ENCODE data around the gene NDUFS2.
"Not testable (repeated sequence)": the region's sequence is repeated elsewhere in the genome, so short reads cannot be mapped to it uniquely, and the experiment has no call there.

NDUFS2 gene

DNA sequence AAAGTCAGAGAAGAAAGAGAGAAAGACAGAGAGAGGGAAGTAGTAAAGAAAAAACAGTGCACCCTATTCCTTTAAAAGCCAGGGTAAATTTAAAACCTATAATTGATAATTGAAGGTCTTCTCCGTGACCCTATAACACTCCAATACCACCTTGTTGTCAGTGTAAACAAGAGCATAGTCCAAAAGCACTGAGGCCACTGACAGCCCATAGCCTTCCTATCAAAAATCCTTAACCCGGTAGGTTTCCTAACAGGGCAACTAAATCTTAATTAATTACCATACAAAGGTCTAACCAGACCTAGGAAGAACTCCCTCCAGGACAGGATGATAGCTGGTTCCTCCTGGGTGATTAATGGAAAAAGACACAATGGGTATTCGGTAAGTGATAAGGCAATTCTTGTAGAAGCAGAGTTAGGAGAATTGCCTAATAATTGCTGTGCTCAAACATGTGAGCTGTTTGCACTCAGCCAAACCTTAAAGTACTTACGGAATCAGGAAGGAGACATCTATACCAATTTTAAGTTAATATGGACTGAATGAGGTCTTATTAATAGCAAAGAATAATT lies 53.9 kb downstream of the NDUFS2 start:
- DNase-seq, result not testable (repeated sequence)

DNA sequence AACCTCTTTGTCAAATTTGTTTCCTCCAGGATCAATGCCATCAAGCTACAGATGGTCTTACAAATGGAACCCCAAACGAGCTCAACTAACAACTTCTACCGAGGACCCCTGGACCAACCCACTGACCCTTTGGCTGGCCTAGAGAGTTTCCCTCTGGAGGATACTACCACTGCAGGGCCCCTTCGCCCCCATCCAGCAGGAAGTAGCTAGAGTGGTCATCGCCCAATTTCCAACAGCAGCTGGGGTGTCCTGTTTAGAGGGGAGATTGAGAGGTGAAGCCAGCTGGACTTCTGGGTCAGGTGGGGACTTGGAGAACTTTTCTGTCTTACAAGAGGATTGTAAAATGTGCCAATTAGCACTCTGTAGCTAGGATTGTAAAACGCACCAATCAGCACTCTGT lies 54.9 kb downstream of the NDUFS2 start:
- DNase-seq, result not testable (repeated sequence)

DNA sequence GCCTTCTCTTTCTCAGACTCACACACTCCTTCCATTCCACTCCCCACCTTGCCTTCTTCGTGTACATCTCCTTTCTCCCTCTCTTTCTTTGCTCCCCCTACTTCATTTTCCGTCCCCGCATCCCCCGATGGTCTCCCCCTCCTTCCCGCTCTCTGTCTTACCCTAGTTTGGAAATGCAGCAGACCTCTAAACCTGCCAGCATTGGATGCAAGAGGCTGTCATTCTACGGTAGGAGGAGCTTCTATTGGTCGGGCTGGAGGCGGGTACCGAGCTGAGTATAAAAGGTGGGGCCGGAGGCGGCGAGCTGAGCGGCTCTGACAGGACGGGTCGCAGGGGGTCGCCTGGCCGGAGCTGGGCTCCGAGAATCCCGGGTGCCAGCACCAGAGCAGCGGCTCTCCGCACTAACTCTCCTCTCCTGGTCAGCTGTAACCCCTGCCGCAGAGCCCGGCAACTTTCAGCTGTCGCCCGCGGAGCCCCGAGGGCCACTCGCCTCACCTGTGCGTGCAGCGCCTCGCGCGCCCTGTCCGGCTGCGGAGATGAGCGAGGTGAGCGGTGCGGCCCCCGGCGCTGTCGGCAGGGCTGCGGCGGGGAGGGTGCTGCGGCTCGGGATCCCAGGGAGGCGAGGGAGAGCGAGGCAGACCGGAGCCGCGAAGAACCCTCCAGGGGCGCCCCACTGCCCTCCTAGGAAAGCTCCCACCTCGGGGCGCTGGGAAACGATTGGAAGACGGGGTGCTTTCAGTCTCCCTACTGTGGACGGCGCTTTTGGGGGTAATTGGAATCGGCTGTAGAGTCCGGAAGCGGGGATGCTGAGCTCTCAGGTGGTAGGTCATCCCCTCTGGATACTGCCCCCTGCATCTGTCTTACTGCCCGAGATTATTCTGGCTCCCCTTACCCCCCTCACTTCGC lies 56.5 kb downstream of the NDUFS2 start, which contains the start of gene PCP4L1:
Gene PCP4L1, plus strand, starts transcription at position 307 of the 906 bp plus-strand sequence. Its CDS starts 230 bp downstream, at position 537.
- peak; percentile 32 for DNase-seq

DNA sequence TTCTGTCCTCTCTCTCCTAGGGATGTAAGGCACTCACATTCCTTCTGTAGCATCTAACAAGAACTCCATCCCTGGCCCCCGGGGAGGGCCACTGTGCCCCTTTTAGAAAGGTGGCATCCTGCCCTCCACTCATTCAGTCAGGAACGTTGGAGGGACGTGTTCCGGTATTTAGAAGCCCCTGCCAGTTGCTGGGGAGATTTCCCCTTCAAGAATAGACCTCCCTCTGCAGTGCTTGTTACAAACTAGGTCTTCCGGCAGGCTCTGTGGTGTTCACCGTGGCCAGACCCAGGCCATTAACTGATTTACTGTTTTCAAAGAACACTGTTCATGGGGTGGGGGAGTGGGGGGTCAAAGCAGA lies 57.2 kb downstream of the NDUFS2 start:
- DNase-seq, result no peak

DNA sequence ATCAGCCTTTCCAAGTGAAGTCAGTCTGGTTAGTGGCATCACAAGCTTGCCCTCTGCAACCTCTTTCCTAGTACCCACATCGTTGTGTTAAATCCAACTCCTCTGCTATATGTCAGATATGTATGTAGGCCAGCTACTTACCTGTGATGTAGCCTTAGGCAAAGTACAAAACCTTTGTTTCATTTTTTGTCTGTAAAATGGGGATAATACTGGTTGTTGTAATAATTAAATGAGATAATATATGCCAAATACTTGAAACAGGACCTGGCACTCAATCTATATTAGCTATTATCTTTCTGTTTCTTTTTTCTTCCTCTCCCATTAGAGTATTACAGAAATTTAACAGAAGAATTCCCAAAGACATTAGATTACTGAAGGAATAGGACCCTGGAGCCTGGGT lies 57.6 kb downstream of the NDUFS2 start:
- DNase-seq, result no peak

DNA sequence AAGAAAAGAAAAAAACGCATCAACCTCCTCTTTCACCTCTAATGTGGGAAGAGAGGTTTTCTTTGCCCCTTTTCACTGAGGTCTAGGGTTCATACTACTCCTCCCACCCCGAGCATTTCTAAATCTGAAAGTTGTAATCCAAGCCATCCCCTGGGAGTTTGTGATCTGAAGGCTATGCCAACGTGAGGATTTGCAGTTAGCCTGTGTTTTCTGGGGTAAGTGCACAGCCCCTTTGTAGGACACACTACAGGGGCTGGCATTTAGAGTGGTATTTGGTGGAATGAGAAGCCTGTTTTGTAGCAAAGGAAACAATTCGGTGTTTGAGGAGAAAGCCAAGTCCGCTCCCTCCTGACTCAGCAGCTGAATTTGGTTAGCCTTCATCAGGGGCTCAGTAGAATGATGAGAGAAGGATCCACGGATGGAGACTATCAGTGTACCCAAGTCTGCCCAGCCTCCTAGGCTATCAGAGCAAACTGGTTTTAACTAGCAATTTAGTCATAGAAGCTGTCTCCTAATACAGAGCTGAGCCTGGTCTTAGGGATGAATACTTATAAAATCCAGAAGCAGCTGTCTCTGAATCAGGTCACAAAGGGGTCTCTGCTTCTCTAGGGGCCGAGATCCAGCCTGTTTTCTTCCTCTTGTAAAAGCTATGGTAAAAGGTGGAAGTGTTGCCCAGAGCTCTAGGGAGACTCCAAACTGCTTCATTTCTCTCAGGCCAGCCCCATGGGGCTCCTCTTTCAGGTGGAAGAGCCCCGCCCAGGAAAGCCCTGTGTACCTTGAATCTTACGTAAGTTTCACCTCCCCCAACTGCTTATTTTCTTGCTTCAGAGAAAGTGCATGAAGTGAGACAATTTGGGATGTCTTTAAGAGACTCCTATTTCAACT lies 58.5 kb downstream of the NDUFS2 start:
- no peak for DNase-seq

DNA sequence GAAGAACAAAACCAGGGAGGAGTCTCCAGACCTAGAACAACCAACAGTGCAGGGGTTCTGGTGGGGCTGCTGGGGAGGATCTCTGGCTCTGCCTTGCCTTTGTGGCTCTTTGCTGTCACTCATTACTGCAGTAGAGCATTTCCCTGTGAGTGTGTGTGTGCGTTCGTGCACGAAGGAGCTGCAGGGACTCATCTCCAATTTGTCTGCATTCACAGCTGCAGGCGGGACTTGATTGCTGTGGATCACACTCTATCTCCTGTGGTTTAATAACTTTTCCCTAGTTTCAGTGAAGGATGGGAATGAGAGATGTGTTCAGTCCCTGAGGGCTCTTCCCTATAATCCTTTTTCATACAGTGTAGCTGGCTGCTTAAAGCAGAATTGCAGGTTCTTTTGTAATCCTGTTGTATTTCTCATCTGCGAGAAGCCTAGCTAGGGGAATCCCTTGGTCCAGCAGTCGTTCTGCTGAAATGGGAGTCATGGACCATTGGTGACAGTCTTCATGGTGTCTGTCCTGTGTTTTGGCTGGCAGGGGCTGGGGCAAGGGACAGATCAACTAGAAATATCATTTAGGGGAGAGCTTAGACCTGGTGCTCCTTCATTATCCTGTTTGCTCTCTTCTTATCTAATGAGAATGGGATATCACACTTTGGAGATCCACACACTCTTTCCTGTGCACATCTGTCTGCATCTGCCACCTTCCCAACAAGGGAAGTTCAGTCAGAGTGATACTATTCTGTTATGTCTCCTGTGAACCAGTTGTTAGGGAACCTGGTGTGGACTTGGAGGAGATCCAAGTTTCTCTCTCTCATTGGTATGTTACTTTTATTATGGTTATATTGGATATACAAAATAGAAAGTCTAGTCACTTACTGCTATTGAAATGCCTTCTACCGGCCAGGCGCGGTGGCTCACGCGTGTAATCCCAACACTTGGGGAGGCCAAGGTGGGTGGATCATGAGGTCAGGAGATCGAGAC lies 59.4 kb downstream of the NDUFS2 start:
- DNase-seq, result no peak
